HG03097 (cell line): ENCODE data around the gene EIF3I.

Experiments used
- ATAC-seq: cut with Tn5 transposase; IDR thresholded peaks from one replicate; pipeline ENCODE4 v1.9.1; 2021; ENCODE audit not compliant: unreplicated experiment, low FRiP score

The EIF3I gene

GRCh38 chr1:32197837-32198236 is 24.4 kb upstream of the EIF3I start:
- no peak for ATAC-seq

- no peak for ATAC-seq
These were observed 23.8 kb upstream of the EIF3I start for GRCh38 chr1:32198237-32199042.

GRCh38 chr1:32199043-32199716 is 23.0 kb upstream of the EIF3I start:
- no peak for ATAC-seq

- no peak for ATAC-seq
These were observed 22.5 kb upstream of the EIF3I start for GRCh38 chr1:32199717-32200072.

GRCh38 chr1:32200226-32201010 is 21.8 kb upstream of the EIF3I start, which contains the start of gene CCDC28B:
Gene CCDC28B (plus strand): TSS chr1:32200595. CDS start chr1:32201936, 1,341 bp downstream.
- ATAC-seq, result no peak

GRCh38 chr1:32201011-32201855 is 21.0 kb upstream of the EIF3I start:
- peak; percentile 33 for ATAC-seq

- ATAC-seq, result no peak
These were observed 17.3 kb upstream of the EIF3I start for GRCh38 chr1:32204943-32205361.

GRCh38 chr1:32205401-32206370 is 16.5 kb upstream of the EIF3I start, which contains the start of gene IQCC:
Gene IQCC (plus strand): TSS chr1:32205671. CDS start chr1:32205682, 11 bp downstream.
- no peak for ATAC-seq

GRCh38 chr1:32208469-32208868 is 13.7 kb upstream of the EIF3I start:
- no peak for ATAC-seq

- no peak for ATAC-seq
These were observed 13.3 kb upstream of the EIF3I start, which contains the start of gene DCDC2B for GRCh38 chr1:32208891-32209328. Gene DCDC2B (plus strand): TSS chr1:32209089. CDS start chr1:32209094, 5 bp downstream.

- no peak for ATAC-seq
These were observed 6.4 kb upstream of the EIF3I start for GRCh38 chr1:32215629-32216480.

GRCh38 chr1:32216566-32216965 is 5.6 kb upstream of the EIF3I start:
- ATAC-seq, result no peak

GRCh38 chr1:32219022-32219421 is 3.2 kb upstream of the EIF3I start:
- ATAC-seq, result no peak

- no peak for ATAC-seq
These were observed 1.2 kb upstream of the EIF3I start for GRCh38 chr1:32220746-32221580.

- no peak for ATAC-seq
These were observed 627 bp upstream of the EIF3I start for GRCh38 chr1:32221581-32221979.

- ATAC-seq, result no peak
These were observed 1.5 kb downstream of the EIF3I start for GRCh38 chr1:32223683-32224082.

- no peak for ATAC-seq
These were observed 2.1 kb downstream of the EIF3I start for GRCh38 chr1:32224285-32224684.
